Measurements from ENCODE around the gene ZNF584.

ZNF584 gene

DNA sequence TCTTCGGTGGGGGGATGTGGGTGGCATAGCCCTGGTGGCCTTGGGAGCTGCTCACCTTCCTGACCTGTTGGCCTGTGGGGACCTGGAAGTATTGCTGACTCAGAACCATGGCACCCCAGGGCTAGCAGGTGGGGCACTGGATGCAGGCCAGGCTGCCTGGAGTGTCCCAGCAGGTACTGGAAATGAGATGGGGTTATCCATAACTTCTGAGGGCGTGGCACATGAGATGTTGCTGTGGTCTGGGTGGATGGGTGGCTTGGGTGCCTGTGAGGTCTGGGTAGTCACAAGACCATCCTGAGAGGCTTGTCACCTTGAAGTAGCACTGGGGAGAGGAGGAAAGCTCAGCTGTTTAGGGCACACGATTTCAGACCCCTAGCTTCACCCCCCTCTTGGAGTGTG is 13.6 kb upstream of the ZNF584 start:
- Histone ChIP-seq H3K4me3 (ENCODE audit: low read depth, low read length) (no peak overlapping the region), H3K9me3 (ENCODE audit: control insufficient read depth, insufficient read depth, low read depth, low read length) (no peaks in the 10 kb centered on the region), H3K27ac (ENCODE audit: extremely low read depth, low read depth, low read length) (no peak overlapping the region), H3K36me3 (ENCODE audit: control insufficient read depth in 2 of 2, insufficient read depth in 1 of 2, low read length in 2 of 2) (peaks cover 47 to 63% of the 10 kb centered on the region in 2 experiments), H3K4me1 (ENCODE audit: control insufficient read depth, insufficient read depth, low read length) (no peaks in the 10 kb centered on the region)
- CTCF ChIA-PET: interaction anchor here (0.5 to 0.6 kb wide), 2 partner anchors 73 to 186 kb away, joined by 3 read pairs; no protein-coding TSS in a partner anchor
- no peak for TF ChIP-seq ZNF335 (tag by site-specific recombination; conservative IDR thresholded peaks at IDR 0.05)
- TF ChIP-seq, protein P1, sequence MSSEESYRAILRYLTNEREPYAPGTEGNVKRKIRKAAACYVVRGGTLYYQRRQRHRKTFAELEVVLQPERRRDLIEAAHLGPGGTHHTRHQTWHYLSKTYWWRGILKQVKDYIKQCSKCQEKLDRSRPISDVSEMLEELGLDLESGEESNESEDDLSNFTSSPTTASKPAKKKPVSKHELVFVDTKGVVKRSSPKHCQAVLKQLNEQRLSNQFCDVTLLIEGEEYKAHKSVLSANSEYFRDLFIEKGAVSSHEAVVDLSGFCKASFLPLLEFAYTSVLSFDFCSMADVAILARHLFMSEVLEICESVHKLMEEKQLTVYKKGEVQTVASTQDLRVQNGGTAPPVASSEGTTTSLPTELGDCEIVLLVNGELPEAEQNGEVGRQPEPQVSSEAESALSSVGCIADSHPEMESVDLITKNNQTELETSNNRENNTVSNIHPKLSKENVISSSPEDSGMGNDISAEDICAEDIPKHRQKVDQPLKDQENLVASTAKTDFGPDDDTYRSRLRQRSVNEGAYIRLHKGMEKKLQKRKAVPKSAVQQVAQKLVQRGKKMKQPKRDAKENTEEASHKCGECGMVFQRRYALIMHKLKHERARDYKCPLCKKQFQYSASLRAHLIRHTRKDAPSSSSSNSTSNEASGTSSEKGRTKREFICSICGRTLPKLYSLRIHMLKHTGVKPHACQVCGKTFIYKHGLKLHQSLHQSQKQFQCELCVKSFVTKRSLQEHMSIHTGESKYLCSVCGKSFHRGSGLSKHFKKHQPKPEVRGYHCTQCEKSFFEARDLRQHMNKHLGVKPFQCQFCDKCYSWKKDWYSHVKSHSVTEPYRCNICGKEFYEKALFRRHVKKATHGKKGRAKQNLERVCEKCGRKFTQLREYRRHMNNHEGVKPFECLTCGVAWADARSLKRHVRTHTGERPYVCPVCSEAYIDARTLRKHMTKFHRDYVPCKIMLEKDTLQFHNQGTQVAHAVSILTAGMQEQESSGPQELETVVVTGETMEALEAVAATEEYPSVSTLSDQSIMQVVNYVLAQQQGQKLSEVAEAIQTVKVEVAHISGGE (tag by site-specific recombination; conservative IDR thresholded peaks at IDR 0.05; ENCODE audit: low read depth): no peak
- TF ChIP-seq, protein P2, sequence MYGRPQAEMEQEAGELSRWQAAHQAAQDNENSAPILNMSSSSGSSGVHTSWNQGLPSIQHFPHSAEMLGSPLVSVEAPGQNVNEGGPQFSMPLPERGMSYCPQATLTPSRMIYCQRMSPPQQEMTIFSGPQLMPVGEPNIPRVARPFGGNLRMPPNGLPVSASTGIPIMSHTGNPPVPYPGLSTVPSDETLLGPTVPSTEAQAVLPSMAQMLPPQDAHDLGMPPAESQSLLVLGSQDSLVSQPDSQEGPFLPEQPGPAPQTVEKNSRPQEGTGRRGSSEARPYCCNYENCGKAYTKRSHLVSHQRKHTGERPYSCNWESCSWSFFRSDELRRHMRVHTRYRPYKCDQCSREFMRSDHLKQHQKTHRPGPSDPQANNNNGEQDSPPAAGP (tag by site-specific recombination; IDR thresholded peaks at IDR 0.05): peak; percentile 21; the same call in 1 of the 2 replicates
- TF ChIP-seq, protein P3, sequence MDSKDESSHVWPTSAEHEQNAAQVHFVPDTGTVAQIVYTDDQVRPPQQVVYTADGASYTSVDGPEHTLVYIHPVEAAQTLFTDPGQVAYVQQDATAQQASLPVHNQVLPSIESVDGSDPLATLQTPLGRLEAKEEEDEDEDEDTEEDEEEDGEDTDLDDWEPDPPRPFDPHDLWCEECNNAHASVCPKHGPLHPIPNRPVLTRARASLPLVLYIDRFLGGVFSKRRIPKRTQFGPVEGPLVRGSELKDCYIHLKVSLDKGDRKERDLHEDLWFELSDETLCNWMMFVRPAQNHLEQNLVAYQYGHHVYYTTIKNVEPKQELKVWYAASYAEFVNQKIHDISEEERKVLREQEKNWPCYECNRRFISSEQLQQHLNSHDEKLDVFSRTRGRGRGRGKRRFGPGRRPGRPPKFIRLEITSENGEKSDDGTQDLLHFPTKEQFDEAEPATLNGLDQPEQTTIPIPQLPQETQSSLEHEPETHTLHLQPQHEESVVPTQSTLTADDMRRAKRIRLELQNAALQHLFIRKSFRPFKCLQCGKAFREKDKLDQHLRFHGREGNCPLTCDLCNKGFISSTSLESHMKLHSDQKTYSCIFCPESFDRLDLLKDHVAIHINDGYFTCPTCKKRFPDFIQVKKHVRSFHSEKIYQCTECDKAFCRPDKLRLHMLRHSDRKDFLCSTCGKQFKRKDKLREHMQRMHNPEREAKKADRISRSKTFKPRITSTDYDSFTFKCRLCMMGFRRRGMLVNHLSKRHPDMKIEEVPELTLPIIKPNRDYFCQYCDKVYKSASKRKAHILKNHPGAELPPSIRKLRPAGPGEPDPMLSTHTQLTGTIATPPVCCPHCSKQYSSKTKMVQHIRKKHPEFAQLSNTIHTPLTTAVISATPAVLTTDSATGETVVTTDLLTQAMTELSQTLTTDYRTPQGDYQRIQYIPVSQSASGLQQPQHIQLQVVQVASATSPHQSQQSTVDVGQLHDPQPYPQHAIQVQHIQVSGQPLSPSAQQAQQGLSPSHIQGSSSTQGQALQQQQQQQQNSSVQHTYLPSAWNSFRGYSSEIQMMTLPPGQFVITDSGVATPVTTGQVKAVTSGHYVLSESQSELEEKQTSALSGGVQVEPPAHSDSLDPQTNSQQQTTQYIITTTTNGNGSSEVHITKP (tag by site-specific recombination; IDR thresholded peaks at IDR 0.05): peak; percentile 20
- TF ChIP-seq KLF8 (tag by site-specific recombination; IDR thresholded peaks at IDR 0.05): peak; percentile 9; the same call in 1 of the 2 replicates
- peak; percentile 77 for TF ChIP-seq GLIS1 (tag by site-specific recombination; IDR thresholded peaks at IDR 0.05)
- TF ChIP-seq, protein P4, sequence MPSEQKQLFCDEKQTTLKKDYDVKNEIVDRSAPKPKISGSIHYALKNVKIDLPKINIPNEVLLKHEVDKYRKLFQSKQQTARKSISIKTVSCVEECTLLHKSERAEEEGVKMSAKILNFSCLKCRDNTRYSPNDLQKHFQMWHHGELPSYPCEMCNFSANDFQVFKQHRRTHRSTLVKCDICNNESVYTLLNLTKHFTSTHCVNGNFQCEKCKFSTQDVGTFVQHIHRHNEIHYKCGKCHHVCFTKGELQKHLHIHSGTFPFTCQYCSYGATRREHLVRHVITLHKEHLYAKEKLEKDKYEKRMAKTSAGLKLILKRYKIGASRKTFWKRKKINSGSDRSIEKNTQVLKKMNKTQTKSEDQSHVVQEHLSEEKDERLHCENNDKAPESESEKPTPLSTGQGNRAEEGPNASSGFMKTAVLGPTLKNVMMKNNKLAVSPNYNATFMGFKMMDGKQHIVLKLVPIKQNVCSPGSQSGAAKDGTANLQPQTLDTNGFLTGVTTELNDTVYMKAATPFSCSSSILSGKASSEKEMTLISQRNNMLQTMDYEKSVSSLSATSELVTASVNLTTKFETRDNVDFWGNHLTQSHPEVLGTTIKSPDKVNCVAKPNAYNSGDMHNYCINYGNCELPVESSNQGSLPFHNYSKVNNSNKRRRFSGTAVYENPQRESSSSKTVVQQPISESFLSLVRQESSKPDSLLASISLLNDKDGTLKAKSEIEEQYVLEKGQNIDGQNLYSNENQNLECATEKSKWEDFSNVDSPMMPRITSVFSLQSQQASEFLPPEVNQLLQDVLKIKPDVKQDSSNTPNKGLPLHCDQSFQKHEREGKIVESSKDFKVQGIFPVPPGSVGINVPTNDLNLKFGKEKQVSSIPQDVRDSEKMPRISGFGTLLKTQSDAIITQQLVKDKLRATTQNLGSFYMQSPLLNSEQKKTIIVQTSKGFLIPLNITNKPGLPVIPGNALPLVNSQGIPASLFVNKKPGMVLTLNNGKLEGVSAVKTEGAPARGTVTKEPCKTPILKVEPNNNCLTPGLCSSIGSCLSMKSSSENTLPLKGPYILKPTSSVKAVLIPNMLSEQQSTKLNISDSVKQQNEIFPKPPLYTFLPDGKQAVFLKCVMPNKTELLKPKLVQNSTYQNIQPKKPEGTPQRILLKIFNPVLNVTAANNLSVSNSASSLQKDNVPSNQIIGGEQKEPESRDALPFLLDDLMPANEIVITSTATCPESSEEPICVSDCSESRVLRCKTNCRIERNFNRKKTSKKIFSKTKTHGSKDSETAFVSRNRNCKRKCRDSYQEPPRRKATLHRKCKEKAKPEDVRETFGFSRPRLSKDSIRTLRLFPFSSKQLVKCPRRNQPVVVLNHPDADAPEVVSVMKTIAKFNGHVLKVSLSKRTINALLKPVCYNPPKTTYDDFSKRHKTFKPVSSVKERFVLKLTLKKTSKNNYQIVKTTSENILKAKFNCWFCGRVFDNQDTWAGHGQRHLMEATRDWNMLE (tag by site-specific recombination; conservative IDR thresholded peaks at IDR 0.05; ENCODE audit: low read depth): no peak
- TF ChIP-seq KLF1 (tag by site-specific recombination; IDR thresholded peaks at IDR 0.05): peak; percentile 66; the same call in 1 of the 2 replicates
- 0 out of 2 replicates have a peak, but pooled peaks have one; percentile 25 for TF ChIP-seq SCRT2 (tag by site-specific recombination; IDR thresholded peaks at IDR 0.05)
- TF ChIP-seq ZIC2 (tag by site-specific recombination; IDR thresholded peaks at IDR 0.05): peak; percentile 78
- POLR2A ChIA-PET: interaction anchor here (1.1 to 2.1 kb wide), 4 partner anchors 13 to 126 kb away, joined by 3 to 7 read pairs (median 4); partner anchors contain the start of genes ZNF497 and ZNF584
